ENCODE data around the gene QPCTL.

QPCTL gene

DNA sequence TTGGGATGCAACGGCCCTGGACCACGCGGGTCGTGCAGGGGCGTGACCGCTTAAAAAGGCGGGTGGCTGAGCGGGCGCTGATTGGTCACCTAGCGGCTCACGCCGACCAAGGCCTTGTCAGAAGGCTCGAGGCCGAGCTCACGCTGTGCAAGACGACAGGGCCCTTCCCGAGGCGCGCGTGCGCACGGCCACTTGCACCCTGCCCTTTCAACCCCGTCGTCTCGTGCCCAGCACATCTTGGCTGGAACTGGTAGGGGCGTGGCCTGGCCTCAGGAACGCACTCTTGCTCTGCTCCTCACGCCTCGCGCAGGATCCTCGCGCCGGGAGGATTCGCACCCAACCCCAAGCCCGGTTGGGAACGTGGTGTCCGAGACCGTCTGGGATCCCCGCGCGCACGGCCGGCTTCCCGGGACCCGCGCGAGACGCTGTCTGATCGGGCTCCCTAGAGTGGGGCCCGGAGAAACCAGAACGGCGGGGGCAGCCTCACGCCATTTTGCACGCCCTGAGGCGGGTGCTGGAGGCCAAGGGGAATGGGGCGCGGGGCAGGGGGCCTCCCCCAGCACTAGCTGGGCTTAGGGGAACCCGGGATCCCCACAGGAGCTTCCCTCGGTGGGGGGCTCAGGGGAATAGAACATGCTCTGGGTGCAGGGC lies 40.8 kb downstream of the QPCTL start, which contains the start of gene MEIOSIN:
Gene MEIOSIN (plus strand): TSS at position 280 of the 651 bp plus-strand sequence. CDS start 1,938 bp downstream, outside the sequence.
- TF ChIP-seq, protein P1, sequence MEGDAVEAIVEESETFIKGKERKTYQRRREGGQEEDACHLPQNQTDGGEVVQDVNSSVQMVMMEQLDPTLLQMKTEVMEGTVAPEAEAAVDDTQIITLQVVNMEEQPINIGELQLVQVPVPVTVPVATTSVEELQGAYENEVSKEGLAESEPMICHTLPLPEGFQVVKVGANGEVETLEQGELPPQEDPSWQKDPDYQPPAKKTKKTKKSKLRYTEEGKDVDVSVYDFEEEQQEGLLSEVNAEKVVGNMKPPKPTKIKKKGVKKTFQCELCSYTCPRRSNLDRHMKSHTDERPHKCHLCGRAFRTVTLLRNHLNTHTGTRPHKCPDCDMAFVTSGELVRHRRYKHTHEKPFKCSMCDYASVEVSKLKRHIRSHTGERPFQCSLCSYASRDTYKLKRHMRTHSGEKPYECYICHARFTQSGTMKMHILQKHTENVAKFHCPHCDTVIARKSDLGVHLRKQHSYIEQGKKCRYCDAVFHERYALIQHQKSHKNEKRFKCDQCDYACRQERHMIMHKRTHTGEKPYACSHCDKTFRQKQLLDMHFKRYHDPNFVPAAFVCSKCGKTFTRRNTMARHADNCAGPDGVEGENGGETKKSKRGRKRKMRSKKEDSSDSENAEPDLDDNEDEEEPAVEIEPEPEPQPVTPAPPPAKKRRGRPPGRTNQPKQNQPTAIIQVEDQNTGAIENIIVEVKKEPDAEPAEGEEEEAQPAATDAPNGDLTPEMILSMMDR (IDR thresholded peaks at IDR 0.05; ENCODE audit: unreplicated experiment in 3 of 3), result no peak
- Mint-ChIP-seq H3K27me3 (ENCODE audit: low read depth) (no peaks in the 10 kb centered on the region), H3K27ac (peak within 1 kb of the TSS in 2 of 3 experiments; percentile 22 to 43)

DNA sequence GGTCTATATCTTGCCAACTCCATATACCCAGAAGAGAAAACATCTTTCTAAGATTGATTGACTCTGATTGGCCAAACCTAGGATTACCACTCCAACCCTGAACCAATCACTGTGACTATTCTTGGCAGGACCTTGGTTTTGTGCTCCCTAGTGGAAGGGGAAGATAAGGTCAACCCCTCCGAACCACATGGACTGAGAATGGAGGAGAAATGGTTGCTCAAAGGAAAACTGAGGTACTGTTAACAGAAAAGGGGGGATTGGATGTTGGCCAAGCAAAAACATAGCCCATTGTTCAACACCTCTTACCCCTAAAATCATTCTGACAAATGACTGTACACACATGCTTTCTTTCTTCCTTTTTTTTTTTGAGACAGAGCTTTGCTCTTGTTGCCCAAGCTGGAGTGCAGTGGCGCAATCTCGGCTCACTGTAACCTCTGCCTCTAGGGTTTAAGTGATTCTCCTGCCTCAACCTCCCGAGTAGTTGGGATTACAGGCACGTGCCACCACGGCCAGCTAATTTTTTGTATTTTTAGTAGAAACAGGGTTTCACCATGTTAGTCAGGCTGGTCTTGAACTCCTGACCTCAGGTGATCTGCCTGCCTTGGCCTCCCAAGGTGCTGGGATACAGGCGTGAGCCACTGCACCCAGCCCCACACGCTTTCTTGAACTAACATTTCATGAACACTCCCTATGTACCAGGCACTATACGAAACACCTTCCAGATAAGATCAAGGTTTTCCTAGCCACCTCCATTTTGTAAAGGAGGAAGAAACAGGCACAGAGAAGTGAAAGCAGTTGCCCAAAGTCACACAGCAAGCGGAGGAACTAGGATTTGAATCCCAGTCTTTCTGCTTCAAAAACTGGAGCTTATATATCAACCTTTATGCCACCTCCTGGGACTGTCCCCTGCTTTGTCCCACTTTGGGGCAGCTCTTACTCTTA lies 47.3 kb downstream of the QPCTL start:
- Mint-ChIP-seq H3K4me3 (no peak overlapping the region), H3K27ac (no peak overlapping the region), H3K36me3 (ENCODE audit: low read depth) (no peaks in the 10 kb centered on the region), H3K4me1 (no peaks in the 10 kb centered on the region), H3K27me3 (ENCODE audit: low read depth) (no peaks in the 10 kb centered on the region), H3K9me3 (no peaks in the 10 kb centered on the region)
- TF ChIP-seq, protein P1 (IDR thresholded peaks at IDR 0.05; ENCODE audit: unreplicated experiment in 3 of 3), result no peak

More for the DNA sequence above, 40.8 kb downstream of the QPCTL start, which contains the start of gene MEIOSIN:
- Mint-ChIP-seq H3K36me3 (ENCODE audit: low read depth) (peaks cover 1% of the 10 kb centered on the region), H3K9me3 (no peaks in the 10 kb centered on the region), H3K4me1 (peaks cover 18% of the 10 kb centered on the region), H3K4me3 (peak within 1 kb of the TSS in 2 of 3 experiments; percentile 36 to 45)

DNA sequence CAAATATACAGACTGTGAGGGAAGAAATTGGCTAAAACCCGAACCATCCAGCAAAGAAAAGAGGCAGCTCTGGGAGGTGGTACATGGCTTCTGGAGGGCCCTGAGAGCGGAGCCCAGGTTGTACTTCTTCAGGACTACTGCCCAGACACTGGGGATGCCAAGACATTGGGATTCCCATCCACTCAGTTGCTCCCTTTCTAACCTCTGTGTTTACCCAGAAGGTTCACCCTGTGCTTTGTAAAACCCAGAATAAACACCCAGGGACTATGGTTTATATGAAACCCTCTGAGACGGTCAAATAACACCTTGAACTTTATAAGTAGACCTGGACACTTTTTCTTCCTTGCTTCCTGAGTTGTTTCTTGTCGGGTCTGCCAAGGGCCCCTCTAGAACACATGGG lies 50.5 kb downstream of the QPCTL start:
- Mint-ChIP-seq H3K27ac (no peak overlapping the region), H3K4me1 (no peaks in the 10 kb centered on the region), H3K36me3 (ENCODE audit: low read depth) (no peaks in the 10 kb centered on the region), H3K4me3 (no peak overlapping the region), H3K27me3 (ENCODE audit: low read depth) (peaks cover 5% of the 10 kb centered on the region), H3K9me3 (no peaks in the 10 kb centered on the region)
- TF ChIP-seq, protein P1 (IDR thresholded peaks at IDR 0.05; ENCODE audit: unreplicated experiment in 3 of 3), result no peak

DNA sequence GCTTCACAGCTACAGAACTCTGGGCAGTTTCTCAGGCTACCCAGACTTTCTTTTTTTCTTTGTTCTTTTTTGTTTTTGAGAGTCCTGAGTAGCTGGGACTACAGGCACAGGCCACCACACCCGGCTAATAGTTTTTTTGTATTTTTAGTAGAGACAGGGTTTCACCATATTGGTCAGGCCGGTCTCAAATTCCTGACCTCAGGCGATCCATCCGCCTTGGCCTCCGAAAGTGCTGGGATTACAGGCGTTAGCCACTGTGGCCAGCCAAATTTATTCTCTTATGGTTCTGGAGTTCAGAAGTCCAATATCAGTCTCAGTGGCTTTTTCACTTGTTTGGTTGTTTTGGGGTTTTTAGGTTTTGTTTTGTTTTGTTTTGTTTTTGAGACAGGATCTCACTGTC lies 53.1 kb downstream of the QPCTL start:
- Mint-ChIP-seq H3K4me3 (no peak overlapping the region), H3K27me3 (ENCODE audit: low read depth) (peaks cover 5% of the 10 kb centered on the region), H3K36me3 (ENCODE audit: low read depth) (no peaks in the 10 kb centered on the region), H3K9me3 (no peaks in the 10 kb centered on the region), H3K4me1 (no peaks in the 10 kb centered on the region), H3K27ac (no peak overlapping the region)
- TF ChIP-seq, protein P1 (IDR thresholded peaks at IDR 0.05; ENCODE audit: unreplicated experiment in 3 of 3), result no peak

DNA sequence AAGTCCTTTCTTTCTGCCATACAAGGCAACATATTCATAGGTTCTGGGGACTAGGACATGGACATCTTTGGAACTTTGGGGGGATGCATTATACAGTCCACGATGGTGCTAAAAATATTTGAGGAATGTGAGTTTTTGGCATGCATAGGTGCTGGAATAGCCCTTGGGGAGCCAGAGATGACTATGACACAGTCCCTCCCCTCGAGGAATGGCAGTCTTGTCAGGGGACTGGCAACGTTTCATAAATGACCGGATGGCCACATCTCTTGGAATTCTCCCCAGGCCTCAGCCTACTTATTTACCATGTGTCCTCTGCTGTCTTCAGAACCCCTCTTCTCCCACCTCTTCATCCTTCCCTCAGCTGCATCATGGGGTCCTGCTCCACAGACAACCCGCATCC lies 54.4 kb downstream of the QPCTL start:
- H3K27ac Mint-ChIP-seq, result no peak overlapping the region
- peaks cover 5% of the 10 kb centered on the region for H3K27me3 Mint-ChIP-seq (ENCODE audit: low read depth)
- no peaks in the 10 kb centered on the region for H3K4me1 Mint-ChIP-seq
- no peak overlapping the region for H3K4me3 Mint-ChIP-seq
- no peaks in the 10 kb centered on the region for H3K36me3 Mint-ChIP-seq (ENCODE audit: low read depth)
- TF ChIP-seq, protein P1 (IDR thresholded peaks at IDR 0.05; ENCODE audit: unreplicated experiment in 3 of 3), result no peak
- no peaks in the 10 kb centered on the region for H3K9me3 Mint-ChIP-seq
